ENCODE data around the gene WBP2NL.
A peak's percentile ranks its signal among the peaks of the same experiment; 100 is the strongest.
"Not testable (repeated sequence)": the region's sequence is repeated elsewhere in the genome, so short reads cannot be mapped to it uniquely, and the experiment has no call there.

The WBP2NL gene

DNA sequence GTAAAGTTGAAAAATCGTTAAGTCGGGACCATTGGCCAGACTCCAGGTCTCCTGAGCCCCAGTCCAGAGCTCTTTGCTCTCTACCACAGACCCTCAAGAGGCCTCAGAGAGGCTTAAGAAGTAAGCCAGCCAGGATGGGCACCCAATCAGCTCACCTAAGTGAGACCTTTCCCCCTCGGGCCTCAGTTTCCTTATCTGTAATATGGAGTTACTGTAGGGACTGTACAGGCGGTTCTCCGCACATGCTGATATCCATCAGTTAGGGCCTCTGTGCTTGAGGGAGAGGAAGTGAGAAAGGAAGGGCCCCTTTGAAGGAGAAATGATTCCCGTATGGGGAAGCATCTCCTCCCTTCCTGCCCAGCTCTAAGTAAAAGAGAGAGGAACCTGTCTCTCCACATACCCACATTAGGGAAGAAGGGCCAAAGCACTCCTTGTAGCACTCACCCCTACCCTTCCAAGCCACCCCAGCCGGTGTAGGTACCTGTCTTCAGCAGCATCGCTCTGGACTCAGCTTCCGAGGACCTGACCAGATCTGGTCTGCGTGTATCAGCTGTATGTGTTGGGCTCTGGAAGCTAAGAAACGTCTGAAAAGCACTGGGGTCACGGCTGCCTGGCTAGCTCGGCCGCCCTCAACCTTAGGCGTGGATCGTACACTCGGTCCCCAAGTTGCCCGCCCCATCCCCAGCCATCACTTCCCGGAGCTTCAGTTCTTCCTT lies 71.4 kb downstream of the WBP2NL start:
- H3K4me3 ChIP-seq (ENCODE audit: low read depth, low read length) = peak overlapping the region; percentile 61
- no peak for DNase-seq (ENCODE audit: low read depth)
- TF ChIP-seq, protein P1, sequence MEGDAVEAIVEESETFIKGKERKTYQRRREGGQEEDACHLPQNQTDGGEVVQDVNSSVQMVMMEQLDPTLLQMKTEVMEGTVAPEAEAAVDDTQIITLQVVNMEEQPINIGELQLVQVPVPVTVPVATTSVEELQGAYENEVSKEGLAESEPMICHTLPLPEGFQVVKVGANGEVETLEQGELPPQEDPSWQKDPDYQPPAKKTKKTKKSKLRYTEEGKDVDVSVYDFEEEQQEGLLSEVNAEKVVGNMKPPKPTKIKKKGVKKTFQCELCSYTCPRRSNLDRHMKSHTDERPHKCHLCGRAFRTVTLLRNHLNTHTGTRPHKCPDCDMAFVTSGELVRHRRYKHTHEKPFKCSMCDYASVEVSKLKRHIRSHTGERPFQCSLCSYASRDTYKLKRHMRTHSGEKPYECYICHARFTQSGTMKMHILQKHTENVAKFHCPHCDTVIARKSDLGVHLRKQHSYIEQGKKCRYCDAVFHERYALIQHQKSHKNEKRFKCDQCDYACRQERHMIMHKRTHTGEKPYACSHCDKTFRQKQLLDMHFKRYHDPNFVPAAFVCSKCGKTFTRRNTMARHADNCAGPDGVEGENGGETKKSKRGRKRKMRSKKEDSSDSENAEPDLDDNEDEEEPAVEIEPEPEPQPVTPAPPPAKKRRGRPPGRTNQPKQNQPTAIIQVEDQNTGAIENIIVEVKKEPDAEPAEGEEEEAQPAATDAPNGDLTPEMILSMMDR (IDR thresholded peaks at IDR 0.05; ENCODE audit: control insufficient read depth, extremely low read depth, insufficient read depth) = no peak

DNA sequence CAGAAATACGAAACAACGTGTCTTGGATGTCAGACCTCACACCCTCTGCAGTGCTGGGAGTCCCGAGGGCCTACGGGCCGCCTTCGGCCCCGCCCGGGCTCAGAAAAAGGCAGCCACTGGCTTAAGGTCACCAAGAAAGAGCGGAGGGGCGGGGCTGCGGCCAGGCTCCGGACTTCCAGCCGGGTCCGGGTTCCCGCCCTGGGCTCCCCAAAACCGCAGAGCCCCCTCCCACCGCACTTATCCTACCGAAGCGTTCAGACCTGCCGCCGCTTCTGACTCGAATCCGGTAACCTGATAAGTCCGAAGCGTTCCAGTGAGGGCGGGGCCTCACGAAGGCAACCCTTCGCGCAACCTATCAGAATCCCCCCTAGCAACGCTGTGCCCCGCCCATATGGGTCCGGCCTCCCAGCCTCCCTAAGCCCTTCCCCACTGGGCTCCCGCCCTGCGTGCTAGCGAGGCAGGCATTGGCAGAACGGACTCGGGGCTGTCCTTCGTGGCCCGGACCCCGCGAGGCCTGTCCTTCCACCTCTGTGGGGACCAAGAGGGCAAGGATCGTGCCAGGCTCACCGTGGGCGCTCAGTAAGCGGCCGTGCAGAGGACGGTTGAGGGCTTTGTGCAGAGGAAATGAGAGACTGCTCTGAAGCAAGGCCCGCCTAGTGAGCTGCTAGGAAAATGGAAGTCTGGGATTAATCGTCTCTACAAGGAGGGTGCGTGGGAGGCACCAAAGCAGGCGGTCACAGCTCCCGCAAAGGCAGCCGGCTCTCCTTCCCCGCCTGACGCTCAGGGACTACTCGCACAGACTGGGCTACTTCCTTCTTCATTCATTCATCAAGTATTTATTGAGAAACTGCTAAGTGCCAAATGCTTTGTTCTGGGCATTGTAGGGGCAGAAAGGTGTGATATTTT lies 72.2 kb downstream of the WBP2NL start, which contains the start of gene NAGA:
Gene NAGA, minus strand, starts transcription at position 296 of the 906 bp plus-strand sequence. CDS start 515 bp downstream, outside the sequence.
- H3K4me3 ChIP-seq (ENCODE audit: low read depth, low read length) = peak within 1 kb of the TSS; percentile 61
- TF ChIP-seq, protein P1 (IDR thresholded peaks at IDR 0.05; ENCODE audit: control insufficient read depth, extremely low read depth, insufficient read depth) = no peak
- peak; percentile 86 for DNase-seq (ENCODE audit: low read depth)

DNA sequence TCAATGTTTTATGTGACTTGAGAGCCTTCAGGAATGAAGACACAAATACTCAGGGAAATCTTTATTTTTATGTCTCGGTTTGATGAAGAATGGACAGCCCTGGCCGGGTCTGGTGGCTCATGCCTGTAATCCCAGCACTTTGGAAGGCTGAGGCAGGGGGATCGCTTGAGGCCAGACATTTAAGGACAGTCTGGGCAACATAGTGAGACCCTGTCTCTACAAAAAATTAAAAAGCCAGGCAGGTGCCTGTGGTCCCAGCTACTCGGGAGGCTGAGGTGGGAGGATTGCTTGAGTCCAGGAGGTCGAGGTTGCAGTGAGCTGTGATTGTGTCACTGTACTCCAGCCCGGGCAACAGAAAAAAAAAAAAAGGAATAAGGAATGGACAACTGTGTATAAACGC lies 72.9 kb downstream of the WBP2NL start:
- peak overlapping the region; percentile 61 for H3K4me3 ChIP-seq (ENCODE audit: low read depth, low read length)

DNA sequence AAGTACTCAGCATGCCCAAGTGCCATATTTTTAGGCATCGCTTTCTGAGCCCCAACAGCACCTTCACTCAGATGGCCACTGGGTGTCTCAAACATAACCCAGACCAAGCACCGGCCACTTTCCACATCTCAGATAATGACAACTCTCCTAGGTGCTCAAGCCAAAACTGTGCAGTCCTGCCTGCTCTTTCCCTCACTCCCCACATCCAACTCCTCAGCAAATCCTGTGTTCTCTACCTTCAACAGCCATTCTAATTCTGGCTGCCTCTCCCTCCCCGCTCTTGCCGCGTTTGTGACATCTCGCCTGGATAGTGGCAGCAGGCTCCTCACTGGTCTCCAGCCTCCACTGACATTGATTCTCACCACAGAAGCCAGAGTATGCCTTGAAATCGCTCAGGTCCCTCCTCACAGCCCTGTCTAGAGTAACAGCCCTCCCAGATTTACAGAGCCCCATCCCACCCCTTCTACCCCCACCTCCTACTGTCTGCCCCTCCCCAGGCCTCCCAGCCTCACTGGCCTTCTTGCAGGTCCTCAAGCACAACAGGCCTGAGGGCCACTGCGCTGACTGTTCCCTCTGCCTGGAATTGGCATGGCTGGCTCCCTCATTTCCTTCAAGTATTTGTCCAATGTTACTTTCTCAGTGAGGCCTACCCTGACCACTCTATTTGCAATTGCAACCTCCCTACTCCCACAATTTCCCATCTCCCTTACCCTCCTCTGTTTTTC lies 74.2 kb downstream of the WBP2NL start:
- TF ChIP-seq, protein P1 (IDR thresholded peaks at IDR 0.05; ENCODE audit: control insufficient read depth, extremely low read depth, insufficient read depth) = no peak
- no peak for DNase-seq (ENCODE audit: low read depth)
- H3K4me3 ChIP-seq (ENCODE audit: low read depth, low read length) = no peak overlapping the region

More for the DNA sequence above, 72.9 kb downstream of the WBP2NL start:
- not testable (repeated sequence) for DNase-seq (ENCODE audit: low read depth)

DNA sequence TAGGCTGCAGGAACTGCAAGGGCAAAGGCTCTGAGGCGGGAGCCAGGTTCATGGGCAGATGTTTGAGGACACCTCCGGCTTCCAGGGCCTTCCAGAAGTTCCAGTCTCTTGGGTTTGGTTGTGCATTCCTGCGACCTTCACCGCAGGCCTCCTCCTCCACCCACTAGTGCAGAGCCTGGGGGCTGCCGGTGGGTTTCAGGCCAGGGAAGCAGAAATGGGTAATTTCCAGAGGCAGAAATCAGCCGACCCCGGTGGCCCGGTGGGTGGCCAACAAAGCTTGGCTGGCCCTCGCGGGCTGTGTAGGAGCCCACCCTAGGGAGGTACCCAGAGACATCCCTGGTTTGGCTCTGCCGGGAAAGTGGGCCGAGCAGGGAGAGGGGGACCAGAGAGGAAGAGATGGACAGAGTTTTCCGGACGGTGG lies 75.0 kb downstream of the WBP2NL start:
- DNase-seq (ENCODE audit: low read depth) = no peak
- H3K4me3 ChIP-seq (ENCODE audit: low read depth, low read length) = no peak overlapping the region
- TF ChIP-seq, protein P1 (IDR thresholded peaks at IDR 0.05; ENCODE audit: control insufficient read depth, extremely low read depth, insufficient read depth) = no peak

DNA sequence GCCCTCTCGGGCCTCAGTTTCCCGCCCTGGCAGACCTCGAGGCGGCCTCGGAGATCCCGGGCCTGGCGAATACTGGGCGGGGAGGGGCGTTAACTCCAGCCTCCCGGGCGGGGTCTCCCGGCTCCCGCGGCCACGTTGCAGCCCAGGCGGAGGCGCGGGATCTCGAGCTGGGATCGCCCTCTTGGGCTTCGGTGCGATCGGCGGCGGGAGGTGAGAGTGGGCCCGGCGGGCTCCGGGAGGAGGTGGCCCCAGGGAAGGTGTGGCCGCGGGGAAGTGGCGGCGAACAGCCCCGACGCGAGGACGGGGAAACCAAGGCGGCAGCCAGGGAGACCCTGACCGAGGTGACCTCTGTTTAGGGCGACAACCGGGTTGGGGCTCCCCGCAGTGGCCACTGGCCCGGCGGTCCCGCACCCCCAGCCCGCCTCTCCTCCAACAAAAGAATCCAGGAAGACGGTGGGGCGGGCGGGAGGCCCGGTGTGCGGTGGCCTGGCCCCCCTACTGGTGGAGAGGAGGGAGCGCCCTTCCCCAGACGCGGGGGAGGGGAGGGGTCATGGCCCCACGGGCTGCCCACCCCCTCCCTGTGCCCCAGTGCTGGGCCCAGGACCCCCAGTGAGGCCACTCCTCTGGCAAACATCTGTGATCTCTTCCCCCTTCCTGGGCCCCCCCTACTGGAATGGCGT lies 75.7 kb downstream of the WBP2NL start, which contains the start of gene PHETA2:
Gene PHETA2, plus strand, starts transcription at position 117 of the 680 bp plus-strand sequence. CDS start 3,046 bp downstream, outside the sequence.
- DNase-seq (ENCODE audit: low read depth) = no peak
- no peak within 1 kb of the TSS for H3K4me3 ChIP-seq (ENCODE audit: low read depth, low read length)
- TF ChIP-seq, protein P1 (IDR thresholded peaks at IDR 0.05; ENCODE audit: control insufficient read depth, extremely low read depth, insufficient read depth) = no peak

Measured in LNCaP clone FGC (cell line).